ENCODE results near the gene LOXL1. TPM values are rescaled to one million over a fixed set of nuclear protein-coding genes. Genes with fewer than 3 reads are reported as not detected.

The LOXL1 gene
- total and polyA plus RNA-seq, 10 of the 15 experiments (the other 5 are each of a cell fraction or from before 2014, with no cell fraction given): 0.07 to 0.15 TPM; not detected in 8

DNA sequence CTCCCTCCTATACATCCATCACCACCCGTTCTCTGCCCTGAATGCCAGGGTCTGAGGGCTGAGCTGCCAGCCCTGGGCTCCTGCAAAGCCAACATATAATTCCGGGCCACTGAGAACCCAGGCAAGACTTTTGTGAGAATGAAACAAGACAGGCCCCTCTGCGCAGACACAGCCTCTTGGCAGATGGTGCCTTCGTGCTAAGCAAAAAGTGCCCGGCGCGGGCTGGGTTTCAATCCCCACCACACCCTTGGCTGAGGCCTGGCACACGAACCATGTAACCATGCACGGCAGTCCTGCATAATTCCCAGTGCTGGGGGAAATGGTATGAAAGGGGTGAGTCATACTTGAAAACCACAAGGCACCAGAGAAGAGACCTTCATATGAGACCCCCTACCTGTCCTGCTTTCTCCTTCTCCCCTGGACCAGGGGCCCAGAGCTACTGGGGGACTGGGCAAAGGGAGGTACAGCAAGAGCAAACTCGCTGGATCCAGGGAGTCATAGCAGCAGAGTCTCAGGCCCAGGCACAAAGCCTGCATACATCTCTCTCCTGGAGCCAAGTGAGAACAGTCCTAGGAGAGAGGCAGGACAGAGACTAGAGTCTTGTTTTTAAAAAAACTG is 26.1 kb upstream of the LOXL1 start:
- DNase-seq (ENCODE audit: low read depth, low spot score) (no peak), ATAC-seq (no peak), FAIRE-seq (no peak)
- ChIA-PET POLR2A (no interaction called here), RAD21 (ENCODE audit: unreplicated experiment) (no interaction called here), SMC1A (ENCODE audit: uncharacterized antibody, unreplicated experiment) (no interaction called here), CTCF (no interaction called here)
- H4K20me1 ChIP-seq (ENCODE audit: control insufficient read depth, insufficient read depth): no peaks in the 10 kb centered on the region
- H3K4me2 ChIP-seq (ENCODE audit: control insufficient read depth, insufficient read depth): no peak overlapping the region
- BruUV-seq (replicated peaks): no TSS peak
- H3K9me3 ChIP-seq (replicated peaks; ENCODE audit: control insufficient read depth, insufficient read depth, low read length): no peaks in the 10 kb centered on the region
- no peak overlapping the region for H3K9ac ChIP-seq (ENCODE audit: control insufficient read depth, insufficient read depth, low read length)
- H3K79me2 ChIP-seq (ENCODE audit: control insufficient read depth, insufficient read depth, low read length): no peaks in the 10 kb centered on the region
- no peak overlapping the region for H3K27ac ChIP-seq (ENCODE audit: control insufficient read depth, insufficient read depth)
- no peak overlapping the region for H3K4me3 ChIP-seq
- H3K27me3 ChIP-seq (replicated peaks in 1 of 2; ENCODE audit: control insufficient read depth in 2 of 2, insufficient read depth in 2 of 2, low read length in 1 of 2): peaks cover 0 to 3% of the 10 kb centered on the region in 2 experiments; a peak in 2 of 4 replicates
- in situ Hi-C loops (cut with MboI): no loop called here
- TF ChIP-seq, protein P1, sequence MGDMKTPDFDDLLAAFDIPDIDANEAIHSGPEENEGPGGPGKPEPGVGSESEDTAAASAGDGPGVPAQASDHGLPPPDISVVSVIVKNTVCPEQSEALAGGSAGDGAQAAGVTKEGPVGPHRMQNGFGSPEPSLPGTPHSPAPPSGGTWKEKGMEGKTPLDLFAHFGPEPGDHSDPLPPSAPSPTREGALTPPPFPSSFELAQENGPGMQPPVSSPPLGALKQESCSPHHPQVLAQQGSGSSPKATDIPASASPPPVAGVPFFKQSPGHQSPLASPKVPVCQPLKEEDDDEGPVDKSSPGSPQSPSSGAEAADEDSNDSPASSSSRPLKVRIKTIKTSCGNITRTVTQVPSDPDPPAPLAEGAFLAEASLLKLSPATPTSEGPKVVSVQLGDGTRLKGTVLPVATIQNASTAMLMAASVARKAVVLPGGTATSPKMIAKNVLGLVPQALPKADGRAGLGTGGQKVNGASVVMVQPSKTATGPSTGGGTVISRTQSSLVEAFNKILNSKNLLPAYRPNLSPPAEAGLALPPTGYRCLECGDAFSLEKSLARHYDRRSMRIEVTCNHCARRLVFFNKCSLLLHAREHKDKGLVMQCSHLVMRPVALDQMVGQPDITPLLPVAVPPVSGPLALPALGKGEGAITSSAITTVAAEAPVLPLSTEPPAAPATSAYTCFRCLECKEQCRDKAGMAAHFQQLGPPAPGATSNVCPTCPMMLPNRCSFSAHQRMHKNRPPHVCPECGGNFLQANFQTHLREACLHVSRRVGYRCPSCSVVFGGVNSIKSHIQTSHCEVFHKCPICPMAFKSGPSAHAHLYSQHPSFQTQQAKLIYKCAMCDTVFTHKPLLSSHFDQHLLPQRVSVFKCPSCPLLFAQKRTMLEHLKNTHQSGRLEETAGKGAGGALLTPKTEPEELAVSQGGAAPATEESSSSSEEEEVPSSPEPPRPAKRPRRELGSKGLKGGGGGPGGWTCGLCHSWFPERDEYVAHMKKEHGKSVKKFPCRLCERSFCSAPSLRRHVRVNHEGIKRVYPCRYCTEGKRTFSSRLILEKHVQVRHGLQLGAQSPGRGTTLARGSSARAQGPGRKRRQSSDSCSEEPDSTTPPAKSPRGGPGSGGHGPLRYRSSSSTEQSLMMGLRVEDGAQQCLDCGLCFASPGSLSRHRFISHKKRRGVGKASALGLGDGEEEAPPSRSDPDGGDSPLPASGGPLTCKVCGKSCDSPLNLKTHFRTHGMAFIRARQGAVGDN (IDR thresholded peaks at IDR 0.05): no peak
- TF ChIP-seq GATAD2B (conservative IDR thresholded peaks at IDR 0.05; ENCODE audit: low read depth): no peak
- no peak for TF ChIP-seq ZNF384 (IDR thresholded peaks at IDR 0.05; ENCODE audit: borderline replicate concordance, low read depth, low read length)
- no peak for TF ChIP-seq CBFB (IDR thresholded peaks at IDR 0.05; ENCODE audit: low read depth)
- no peak for TF ChIP-seq SP1 (IDR thresholded peaks at IDR 0.05; ENCODE audit: low read depth, low read length)
- no peak for TF ChIP-seq SKIL (IDR thresholded peaks at IDR 0.05; ENCODE audit: low read depth, poor library complexity, severe bottlenecking)
- no peak for TF ChIP-seq KAT2A (conservative IDR thresholded peaks at IDR 0.05; ENCODE audit: control insufficient read depth, low read depth, low read length)
- no peak for TF ChIP-seq MYC (IDR thresholded peaks at IDR 0.05; ENCODE audit: insufficient read depth, insufficient read length, insufficient replicate concordance, low read length, severe bottlenecking)
- no peak for TF ChIP-seq MEF2B (IDR thresholded peaks at IDR 0.05; ENCODE audit: partially characterized antibody, poor library complexity, severe bottlenecking)
- no peaks in the 10 kb centered on the region for H3K36me3 ChIP-seq (ENCODE audit: control insufficient read depth in 2 of 2, insufficient read depth in 2 of 2, low read length in 1 of 2)
- no peaks in the 10 kb centered on the region for H3K4me1 ChIP-seq (ENCODE audit: control insufficient read depth, insufficient read depth, low read length)
- intact Hi-C loops (cut with micrococcal nuclease; ENCODE audit: unreplicated experiment): no loop called here
- 23% methylated on average over 10 of the region's 10 CpGs for WGBS (ENCODE audit: insufficient coverage, insufficient replicate concordance, low lambda C conversion rate, missing lambda C conversion rate)
- no peak overlapping the region for H2AFZ ChIP-seq (ENCODE audit: control insufficient read depth, low read depth, low read length)
